GM21619 (cell line): Measurements from ENCODE around the gene ARVCF.

Experiments used
- ATAC-seq: cut with Tn5 transposase; IDR thresholded peaks from one replicate; pipeline ENCODE4 v1.9.1; 2021; ENCODE audit not compliant: unreplicated experiment

Gene ARVCF

DNA sequence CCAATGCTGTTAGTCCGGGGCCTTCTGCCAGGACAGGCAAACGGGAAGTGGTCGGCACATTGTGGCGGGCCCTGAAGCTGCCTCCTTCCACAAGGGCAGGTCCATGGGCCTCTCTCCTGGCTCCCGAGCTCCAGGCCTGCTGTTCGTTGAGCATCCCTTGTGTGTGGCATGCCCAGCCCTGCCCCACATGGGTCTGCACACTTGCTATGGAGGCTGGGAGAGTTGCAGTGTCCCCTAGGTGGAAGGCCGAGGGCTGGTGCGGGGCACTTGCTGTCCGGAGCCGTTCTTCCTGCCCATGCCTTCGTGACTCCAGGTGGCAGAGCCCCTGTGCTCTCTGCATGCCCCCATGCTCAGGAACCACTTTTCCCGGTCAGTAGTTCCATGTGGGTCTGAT lies 37.4 kb upstream of the ARVCF start:
- ATAC-seq: no peak

DNA sequence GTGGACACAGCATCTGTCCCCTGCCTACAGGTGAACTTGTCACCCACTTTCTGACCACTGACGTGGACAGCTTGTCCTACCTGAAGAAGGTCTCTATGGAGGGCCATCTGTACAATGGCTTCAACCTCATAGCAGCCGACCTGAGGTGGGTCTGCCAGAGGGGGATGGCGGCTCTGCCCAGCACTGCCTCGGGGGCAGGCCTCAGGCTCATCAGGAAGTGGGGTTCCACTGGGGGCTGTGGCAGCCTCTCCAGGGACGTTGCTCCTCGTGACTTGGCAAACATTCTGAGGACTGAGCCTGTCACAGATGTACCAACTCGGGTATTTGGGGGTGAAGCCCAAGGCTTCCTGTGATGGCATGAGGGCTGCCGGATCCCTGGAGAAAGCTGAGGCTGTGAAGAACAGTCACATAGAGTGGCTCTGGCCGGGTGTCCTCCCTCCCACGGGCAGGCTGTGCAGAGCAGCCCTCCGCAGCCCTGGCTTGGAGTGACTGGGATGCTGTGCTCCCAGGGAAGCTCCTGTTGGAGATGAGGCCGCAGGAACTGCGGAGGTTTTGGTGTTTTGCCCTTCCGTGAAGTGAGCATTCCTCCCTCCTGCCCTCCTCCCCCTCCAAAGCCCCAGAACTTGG lies 36.9 kb upstream of the ARVCF start:
- ATAC-seq: no peak

DNA sequence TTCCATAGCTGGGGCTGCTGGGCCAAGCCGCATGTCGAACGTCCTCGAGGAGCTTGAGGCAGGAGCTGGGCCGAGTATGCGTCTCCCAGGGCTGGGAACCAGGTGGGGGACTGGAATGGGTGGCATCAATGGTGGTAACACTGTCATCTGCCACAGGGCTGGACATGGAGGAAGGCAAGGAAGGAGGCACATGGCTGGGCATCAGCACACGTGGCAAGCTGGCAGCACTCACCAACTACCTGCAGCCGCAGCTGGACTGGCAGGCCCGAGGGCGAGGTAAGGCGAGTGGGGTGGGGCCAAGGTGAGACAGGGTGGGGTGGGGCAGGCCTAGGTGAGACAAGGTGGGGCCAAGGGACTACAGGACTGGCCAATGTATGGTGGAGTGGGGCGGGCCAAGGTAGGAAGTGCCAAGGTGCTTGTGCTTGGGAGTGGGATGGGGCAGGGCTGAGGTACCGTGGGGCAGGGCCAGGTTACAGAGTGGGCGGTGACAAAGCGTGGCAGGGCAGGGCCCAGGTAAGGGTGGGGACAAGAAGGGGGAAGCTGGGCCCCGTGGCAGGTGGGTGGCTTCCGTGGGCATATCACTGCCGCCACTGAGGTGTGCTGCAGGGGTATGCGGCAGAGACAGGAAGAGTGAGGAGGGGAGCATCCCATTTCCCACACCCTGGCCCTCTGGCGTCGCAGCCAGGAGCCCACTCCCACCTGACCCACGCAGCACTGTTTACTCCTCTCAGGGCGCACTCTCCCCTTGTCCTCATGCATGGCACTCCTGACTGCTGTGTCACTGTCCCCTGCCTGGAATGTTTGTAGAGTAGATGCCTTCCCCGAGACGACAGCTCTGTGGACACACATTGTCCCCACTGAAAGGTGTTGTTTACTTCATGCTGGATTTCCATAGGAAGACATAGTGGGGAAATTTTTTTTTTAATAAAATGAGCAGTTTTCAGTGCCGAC lies 36.0 kb upstream of the ARVCF start:
- no peak for ATAC-seq

DNA sequence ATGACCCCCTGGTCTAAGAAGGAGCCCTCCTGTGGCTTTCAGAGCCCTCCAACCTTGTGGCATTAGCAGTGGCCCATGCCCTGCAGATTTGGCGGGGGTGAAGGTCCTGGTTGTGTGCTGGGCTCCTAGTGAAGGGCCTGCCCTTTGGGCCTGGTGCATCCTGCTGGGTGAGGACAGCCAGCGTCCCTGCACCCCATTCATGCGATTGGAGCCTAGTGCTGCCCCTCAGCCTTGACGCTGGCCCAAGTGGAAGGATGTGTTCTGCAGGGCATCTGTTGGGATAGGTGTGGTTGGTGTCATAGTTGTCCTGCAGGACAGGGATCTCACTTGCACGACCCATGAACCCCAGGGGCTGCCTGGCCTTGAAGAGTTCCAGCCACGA lies 35.3 kb upstream of the ARVCF start:
- no peak for ATAC-seq

DNA sequence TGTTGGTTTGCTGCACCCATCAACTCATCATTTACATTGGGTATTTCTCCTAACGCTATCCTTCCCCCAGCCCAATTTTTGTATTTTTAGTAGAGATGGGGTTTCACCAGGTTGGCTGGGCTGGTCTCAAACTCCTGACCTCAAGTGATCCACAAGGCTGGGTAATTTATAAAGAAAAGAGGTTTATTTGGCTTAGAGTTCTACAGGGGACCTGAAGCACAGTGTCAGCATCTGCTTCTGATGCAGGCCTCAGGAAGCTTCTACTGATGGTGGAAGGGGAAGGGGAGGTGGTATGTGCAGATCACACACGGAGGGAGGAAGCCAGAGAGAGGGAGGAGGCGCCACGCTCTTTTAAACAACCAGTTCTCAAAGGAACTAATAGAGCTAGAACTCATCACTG lies 30.1 kb upstream of the ARVCF start:
- no peak for ATAC-seq

DNA sequence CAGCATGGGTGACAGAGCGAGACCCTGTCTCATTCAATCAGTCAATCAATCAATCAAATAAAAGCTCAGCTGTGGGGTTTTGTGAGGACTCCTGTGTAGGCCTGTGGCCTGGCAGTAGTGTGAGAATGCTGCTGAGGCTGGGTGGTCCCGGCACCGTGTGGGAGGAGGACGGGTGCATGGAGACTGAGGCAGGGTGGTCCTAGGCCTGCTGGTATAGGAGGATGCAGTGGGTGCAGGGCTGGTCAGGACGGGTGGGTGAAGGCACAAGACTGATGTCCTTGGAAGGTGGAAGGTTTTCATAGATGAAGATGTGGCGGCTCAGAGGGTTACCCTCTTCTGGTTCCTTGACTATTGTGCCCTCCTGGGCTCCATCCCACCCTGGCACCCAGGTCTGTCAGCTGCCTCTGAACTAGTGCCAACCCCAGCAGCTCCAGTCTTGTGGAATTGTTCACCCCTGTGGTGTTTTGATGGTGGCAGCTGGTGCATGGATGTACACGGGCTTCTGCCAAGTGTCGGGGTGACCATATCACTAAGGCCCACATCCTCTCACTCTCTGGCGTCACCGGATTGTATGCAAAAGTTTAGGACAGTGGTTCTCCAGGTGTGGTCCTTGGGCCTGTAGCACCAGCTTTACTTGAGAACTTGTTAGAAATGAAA lies 28.0 kb upstream of the ARVCF start:
- ATAC-seq: no peak

DNA sequence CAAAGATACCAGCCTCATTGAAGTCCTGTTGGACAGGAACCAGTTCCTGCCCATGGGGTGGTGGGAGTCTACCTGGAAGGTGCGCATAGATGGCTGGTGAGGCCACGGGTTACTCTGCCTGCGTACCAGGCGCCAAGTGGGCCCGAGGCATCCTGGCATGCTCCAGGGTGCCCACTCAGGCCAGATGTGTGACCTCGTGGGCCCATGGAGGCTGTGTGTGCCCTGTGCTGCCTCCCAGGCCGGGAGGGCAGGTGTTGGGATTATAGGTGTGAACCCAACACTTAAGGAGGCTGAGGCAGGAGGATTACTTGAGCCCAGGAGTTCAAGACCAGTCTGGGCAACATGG lies 27.3 kb upstream of the ARVCF start:
- no peak for ATAC-seq

DNA sequence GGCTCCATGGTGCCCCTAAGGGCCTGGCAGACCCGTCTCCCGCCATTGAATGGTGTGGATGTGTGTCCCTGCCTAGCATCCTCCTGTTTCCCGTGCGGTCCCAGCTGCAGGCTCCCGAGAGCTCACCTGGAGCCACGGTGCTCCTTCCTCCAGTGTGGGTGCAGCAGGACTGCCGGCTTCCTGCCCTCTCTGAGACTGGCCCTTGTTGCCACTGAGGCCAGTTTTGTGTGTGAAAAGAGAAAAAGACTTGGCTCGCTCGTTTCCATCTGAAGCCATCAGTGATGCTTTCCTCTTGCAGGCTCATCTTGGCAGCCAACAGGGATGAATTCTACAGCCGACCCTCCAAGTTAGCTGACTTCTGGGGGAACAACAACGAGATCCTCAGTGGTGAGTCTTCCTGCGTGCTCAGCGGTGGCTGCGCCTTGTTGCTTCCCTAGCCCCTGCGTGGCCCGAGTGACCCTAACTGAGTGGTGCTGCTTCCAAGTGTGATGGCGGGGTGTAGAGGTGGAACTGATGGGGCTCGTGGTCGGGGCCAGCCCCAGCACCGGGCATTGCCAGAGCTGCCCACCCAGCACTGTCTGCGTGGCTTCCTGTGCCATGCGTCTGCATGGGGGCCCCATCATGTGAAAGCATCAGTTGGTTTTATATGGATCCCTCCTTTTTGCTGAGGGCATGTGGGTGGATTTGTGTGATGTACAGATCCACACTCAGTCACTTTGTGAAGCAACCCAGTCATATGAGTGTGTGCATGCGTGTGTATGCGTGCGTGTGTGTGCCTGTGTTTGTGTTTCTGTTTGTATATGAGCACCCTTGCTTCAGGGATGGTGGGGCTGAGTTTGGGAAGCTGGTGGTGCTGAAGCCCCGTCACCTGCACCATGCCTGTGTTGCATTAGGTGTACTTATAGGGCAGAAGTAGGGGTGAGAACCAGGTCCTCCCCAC lies 26.7 kb upstream of the ARVCF start:
- ATAC-seq: no peak

DNA sequence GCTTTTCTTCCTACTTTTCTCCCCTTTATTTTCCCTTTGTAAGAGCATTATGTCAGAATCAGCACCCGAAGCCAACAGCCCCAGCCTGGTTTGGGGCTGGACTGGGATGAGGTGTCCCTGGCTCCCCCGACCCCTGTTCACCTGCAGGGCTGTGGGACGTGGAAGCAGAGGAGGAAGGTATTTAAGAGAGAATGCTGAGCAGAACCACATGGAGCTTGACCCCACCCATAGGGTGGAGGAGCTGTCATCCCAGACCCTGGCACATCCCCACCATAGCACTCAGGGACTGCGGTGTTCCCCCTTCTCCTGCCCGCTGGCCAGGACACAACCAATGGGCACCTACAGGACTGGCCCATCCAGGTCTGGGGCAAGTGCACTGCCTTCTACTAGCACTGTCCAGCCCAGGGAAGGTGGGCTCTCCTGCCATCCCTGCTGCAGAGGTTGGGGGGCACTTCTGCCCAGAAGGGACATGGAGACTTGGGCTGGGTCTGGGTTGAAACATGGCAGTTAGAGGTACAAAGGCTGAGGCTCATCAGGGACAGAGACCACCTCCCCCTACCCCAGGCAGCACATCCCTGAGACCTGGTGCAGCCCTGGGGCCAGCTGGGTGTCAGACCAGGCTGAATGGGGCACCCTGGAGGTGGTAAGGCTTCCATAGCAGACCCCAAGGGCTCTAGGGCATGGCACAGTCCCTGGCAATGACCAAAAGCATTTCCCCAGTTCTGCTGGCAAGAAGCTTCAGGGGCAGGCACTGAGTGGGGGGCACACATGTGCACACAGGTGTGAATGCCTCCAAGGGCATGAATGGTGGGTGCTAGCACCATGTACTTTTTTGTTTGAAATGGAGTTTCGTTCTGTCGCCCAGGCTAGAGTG lies 23.9 kb upstream of the ARVCF start:
- ATAC-seq: no peak

DNA sequence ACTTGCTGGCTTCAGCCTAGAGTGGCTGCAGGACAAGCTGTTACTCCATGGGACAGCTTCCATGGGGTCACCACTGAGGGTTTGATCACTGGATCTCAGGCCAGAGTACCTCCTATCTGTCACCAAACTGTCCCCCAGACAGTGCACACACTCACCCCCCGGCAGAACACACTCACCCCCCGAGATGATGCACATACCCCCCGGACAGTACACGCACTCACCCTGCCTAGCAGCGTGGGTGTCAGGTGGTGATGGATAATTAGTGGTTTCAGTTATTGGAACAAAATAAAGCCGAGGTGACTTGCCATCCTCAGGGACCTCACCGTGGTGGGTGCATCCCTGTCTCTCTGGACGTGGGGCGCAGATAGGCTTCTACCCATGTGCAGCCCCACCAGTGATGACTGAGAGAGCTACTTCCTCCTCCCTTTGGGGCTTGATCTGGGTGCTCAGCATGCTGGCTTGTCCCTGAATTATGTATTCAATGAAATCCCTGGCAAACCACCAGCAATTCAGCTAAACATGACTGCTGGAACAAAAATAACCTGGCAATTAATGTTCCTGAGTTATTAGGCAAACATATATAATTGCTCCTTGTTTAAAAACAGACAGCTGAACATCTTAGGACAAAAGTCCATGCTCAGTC lies 23.2 kb upstream of the ARVCF start:
- no peak for ATAC-seq

DNA sequence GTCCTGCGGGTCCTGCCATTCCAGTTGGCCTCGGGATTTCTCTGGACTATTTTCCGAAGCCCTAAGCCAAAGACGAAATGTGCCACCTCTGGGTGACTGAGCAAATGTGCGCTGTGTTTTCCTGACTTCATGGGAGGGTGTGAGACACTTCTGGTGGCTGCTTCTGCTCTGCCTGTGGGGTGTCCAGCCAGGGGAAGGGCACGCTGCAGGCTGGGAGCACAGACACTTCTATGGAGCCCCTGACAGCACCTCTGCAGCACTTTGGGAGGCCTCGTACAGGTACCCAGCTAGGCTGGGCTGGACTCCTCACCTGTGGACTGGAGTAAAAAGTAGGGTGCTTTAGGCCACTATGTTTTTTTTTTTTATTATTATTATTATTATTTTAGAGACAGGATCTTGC lies 22.0 kb upstream of the ARVCF start:
- ATAC-seq: no peak

DNA sequence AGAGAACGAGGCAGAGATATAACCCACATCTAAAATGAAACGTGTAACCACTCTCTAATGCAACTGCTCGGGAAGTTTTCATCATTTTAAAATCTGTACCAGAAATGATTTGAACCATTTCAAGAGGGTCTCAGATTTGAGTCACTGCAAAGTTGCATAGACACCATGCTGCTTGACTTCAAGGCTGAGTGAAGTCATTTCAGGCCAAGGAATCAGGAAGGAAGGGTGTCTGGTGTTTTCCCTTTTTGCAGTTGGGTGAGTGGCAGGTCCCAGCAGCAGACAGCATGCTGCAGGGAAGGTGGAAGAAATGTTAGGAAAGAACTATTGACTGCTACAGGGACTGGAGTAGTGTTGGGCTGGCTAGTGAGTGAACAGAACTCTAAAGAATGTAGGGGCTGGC lies 20.8 kb upstream of the ARVCF start:
- no peak for ATAC-seq

DNA sequence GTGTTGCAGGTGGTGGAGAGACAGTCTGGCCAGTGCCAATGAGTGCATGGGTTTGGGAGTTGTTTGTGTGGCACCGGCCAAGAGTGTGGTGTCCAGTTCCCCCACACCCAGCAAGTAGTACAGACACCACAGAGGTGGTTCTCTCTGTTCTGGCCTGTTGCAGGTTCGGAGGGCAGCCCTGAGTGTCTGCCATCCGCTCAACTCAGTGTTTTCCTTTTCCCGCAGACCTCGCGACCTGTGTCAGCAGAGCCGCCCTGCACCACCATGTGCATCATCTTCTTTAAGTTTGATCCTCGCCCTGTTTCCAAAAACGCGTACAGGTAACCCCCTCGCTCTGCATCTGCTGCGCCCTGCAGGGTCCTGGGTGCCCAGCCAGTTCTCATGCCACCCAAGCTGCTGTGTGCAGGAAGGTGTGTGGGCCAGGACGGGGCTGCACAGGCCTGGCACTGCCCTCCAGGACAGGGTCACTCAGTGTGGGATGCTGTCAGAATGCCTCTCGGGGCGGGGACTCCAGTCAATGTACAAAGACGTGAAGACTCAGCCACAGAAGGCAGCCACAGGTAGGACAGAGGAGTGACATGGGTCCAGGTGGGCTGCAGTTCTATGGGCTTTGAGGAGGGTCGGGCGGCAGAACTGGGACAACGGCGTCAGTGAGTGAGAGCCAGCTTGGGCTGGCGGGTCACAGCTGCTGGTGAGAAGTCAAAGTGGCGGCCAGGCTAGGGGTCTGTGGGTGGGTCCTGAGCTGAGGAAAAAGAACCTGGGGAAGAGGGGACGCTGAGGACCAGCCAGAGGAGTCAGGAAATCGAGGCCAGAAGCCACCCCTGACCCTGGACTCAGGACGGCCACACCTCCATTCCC lies 20.1 kb upstream of the ARVCF start:
- no peak for ATAC-seq

DNA sequence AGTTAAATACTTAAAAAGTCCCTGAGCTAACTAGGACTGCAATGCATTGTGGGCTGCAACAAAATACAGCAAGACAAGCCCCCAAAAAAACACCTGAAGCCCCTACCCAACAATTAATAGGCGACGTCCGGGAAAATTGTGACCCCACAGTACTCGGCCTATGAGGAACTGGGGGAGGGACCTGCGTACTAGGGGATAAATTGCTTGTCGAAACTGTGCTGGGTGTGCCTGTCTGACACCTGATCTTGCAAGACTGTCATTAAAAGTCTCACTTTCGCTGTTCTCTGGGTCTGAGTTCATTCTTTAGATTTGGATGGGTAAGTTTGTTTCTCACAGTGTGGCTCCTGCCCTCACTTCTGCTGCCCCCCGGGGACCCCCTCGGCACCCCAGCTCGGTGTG lies 19.5 kb upstream of the ARVCF start:
- no peak for ATAC-seq

DNA sequence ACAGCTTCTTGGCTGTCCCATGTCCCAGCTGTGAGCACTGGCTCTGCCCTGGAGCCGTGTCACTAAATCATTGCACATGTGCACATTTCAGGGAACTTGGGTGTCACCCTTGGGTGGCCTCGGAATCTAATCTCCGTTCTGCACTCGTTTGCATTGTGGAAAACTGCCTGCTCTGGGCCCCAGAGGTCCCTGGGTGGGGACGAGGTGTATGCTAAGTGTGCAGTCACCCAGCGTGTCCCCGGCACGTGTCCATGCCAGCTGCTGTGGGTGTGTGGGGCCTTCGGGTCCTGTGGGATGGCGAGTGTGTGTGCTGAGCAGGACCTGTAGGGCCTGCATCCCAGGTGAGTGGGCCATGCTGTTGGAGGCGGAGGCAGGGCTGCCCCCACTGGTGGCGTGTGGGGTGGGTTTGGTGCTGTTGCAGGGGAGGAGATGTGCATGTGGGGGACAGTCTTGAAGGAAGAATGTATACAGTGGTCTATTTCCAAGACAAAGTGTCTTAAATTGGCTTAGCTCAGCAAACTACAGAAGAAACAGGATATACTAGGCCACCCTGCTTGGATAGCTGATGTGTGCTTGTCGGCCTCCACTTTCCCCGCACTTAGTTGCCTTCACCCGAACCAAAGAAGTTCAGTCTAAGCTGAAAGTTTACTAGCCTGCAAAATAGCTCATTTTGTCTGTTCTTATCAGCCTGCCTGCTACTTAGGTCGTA lies 18.9 kb upstream of the ARVCF start:
- ATAC-seq: no peak

DNA sequence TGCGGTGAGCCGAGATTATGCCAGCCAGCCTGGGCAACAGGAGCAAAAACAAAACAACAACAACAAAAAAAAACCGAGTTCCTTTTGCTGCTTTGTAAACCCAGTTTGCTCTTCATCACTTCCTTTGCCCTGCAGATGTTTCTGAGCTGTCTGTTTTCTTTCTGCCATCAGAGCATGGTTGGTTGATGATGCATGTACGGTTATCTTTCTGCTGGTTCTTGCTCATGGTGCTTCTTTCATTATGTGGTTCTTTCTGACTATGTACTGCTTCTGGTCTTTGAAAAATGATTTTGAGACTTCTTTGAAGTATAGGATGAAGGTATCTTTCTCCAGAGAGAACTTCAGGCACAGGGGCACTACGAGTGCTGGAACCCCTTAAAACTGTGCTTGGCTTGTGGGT lies 17.5 kb upstream of the ARVCF start:
- no peak for ATAC-seq

DNA sequence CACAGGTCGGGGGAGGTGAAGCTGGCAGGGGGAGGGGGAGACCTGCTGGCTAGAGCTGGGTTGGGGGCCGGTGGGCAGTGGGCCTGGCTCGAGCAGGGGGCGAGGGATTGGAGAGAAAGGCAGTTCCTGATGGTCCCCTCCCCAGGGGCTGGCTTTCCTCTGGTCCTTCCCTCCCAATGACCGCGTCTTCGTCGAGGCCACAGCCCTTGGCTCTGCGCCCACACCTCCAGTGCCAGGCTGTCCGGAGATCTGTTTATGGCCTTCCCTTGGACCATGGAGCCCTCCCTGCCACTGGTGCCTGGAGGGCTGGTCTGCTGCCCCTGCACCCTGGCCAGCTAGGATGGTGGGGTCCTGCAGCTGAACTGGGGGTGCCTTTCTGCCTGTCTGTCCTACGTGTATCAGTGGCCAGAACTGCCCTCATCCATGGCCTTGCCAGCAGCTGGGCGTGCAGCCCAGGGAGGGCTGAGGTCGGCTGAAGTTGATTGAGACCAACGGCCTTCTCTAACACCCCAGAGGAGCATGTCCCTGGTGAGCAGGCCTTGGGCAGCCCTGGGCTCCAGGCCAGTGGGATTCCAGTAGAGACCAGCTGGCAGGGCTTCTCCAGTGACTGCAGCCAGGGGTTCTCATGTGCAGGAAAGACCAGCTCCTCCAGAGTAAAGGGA lies 16.6 kb upstream of the ARVCF start:
- no peak for ATAC-seq
